Subcutaneous adipose tissue (tissue), 4 donors: Measurements from ENCODE around the gene ASIC2. TPM values are rescaled to one million over a fixed set of nuclear protein-coding genes. Genes with fewer than 3 reads are reported as not detected.

Source experiments
- total RNA-seq, 4 donors: library from RNA; depleted of rRNA; stranded (reverse); fragments of >200 nt; gene quantifications; one replicate each; pipeline ENCODE4 v1.1.0, GENCODE V29; 2016
- TF ChIP-seq, protein P1 (sequence below): fragments of 450-650 bp; IDR thresholded peaks from one replicate; pipeline ENCODE4 v1.5.1; 2016; ENCODE audit warnings: low read depth, mild to moderate bottlenecking, control low read depth, antibody characterized with exemption, moderate library complexity

Gene ASIC2
- total RNA-seq, 4 donors from 2014 or later: not detected

- TF ChIP-seq, protein P1, sequence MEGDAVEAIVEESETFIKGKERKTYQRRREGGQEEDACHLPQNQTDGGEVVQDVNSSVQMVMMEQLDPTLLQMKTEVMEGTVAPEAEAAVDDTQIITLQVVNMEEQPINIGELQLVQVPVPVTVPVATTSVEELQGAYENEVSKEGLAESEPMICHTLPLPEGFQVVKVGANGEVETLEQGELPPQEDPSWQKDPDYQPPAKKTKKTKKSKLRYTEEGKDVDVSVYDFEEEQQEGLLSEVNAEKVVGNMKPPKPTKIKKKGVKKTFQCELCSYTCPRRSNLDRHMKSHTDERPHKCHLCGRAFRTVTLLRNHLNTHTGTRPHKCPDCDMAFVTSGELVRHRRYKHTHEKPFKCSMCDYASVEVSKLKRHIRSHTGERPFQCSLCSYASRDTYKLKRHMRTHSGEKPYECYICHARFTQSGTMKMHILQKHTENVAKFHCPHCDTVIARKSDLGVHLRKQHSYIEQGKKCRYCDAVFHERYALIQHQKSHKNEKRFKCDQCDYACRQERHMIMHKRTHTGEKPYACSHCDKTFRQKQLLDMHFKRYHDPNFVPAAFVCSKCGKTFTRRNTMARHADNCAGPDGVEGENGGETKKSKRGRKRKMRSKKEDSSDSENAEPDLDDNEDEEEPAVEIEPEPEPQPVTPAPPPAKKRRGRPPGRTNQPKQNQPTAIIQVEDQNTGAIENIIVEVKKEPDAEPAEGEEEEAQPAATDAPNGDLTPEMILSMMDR: no peak
Observed at GRCh38 chr17:33324736-33325135, 31.6 kb upstream of the ASIC2 start.

DNA sequence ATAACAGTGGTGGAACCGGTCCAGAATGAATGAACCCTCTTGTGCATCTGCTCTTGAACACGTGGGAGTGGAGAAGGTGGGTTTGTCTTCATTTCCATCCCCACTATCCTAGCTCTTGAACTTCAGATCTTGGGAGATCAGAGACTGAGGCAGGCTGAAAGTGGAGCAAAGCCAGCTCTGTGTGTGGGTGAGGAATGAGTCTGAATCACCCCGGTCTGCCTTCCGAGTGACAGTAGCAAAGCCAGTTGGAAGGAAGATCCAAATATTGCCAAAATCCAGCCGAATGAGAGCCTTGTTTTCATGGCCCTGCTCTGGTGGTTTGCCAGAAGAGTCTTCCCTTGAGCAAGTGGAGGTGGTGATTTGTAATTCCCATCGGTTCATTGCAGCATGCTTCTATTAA is 29.0 kb upstream of the ASIC2 start:
- TF ChIP-seq, protein P1: no peak

GRCh38 chr17:33318241-33318640 is 25.1 kb upstream of the ASIC2 start:
- TF ChIP-seq, protein P1: no peak

- TF ChIP-seq, protein P1: no peak
Observed at GRCh38 chr17:33316746-33317145, 23.7 kb upstream of the ASIC2 start.

GRCh38 chr17:33310296-33310695 is 17.2 kb upstream of the ASIC2 start:
- TF ChIP-seq, protein P1: no peak

DNA sequence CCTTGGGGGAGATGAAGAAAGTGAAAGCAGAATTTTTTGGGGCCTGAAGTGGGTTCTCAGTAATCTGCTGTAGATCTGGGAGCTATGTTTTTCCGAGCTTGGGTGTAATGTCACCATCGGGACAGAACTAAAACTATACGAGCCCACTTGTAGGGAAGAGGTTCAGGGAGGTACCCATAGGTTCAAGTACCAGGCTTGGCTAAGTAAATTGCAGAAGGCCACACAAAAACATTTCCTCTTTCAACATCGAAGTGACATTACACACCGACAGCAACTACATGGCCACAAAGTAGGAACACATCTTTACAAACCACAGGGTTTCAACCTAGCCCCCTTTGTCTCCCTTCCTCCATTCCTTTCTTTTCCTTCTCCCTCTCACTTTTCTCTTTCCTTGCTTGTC is 10.2 kb upstream of the ASIC2 start:
- TF ChIP-seq, protein P1: no peak

GRCh38 chr17:33302394-33302793 is 9.3 kb upstream of the ASIC2 start:
- TF ChIP-seq, protein P1: no peak
